ENCODE results near the gene TULP1.

The TULP1 gene

DNA sequence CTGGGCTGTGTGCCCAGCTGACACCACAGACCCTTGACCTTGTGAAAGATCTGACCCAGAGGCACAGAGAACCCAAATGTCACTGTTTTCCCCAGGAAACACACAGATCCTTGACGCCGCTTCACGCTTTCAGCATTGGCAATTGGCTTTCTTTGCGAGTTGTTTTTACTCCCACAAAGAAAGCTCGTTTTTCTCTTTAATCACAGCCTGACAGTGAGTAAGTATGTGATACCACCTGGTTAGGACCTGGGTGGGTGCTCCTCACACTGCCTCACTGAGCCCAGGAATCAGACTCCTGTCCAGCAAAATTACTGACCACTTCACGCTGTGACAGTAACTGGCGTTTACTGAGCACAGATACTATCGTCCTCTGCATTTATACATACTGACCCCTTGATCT lies 31.5 kb downstream of the TULP1 start:
- DNase-seq = no peak

DNA sequence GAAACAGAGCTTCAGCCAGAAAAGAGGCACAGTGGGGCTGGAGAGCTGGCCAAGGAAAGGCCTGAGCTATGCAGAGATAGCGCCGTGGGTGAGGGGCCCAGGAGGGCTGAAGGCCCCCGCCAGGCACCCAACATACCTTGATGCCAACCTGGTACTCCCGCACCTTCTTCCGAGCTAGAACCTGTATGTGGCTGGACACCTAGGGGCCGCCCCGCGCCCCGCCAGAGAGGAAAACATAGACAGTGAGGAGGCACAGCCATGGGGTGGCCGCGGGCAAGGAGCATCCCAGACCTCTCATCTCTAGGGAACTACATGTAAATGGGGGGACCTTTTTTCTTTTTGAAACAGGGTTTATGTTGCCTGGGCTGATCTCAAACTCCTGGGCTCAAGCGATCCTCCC lies 32.5 kb downstream of the TULP1 start:
- DNase-seq = no peak

DNA sequence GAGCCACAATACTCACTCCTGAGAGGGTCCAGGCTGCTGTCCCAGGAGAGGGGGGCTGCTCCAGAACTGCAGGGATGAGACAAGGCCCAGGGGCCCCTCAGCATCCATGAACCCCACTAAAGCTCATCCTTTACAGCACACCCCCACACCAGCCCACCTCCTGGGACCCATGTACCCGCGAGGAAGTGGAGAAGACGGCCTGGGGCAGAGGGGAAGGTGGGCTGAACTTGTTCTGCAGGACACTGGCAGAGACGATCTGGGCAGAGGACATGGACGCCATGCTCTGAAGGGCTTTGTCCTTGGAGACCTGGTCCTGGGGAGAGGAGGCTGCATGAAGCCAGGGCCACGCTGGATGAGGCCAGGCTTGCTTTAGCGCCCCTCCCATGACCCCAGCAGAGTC lies 34.4 kb downstream of the TULP1 start:
- DNase-seq = no peak

DNA sequence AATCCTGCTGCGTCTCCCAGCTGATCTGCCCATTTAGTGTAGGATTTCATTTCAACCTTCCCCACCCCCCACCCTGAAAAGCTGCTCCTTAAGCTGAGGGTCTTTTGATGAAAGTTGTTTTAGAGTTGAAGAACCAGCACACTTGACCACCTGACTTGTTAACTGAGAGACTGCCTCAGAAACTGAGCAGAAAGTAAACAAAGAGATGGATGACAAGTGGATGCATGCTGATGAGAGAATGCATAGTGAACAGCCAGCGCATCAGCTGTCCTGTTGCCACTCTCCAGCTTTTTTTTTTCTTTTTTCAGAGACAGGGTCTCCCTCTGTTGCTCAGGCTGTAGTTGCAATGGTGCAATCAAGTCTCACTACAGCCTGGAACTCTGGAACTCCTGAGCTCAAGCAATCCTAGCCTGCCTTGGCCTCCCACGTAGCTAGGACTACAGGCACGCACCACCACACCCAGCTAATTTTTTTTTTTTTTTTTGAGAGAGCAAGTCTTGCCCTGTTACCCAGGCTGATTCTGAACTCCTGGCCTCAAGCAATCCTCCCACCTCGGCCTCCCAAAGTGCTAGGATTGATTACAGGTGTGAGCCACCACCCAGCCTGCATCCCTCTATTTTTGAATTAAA lies 35.0 kb downstream of the TULP1 start:
- DNase-seq = no peak

- DNase-seq = no peak
Observed at GRCh38 chr6:35477028-35477427, 35.7 kb downstream of the TULP1 start.

GRCh38 chr6:35476004-35476403 lies 36.7 kb downstream of the TULP1 start:
- no peak for DNase-seq

DNA sequence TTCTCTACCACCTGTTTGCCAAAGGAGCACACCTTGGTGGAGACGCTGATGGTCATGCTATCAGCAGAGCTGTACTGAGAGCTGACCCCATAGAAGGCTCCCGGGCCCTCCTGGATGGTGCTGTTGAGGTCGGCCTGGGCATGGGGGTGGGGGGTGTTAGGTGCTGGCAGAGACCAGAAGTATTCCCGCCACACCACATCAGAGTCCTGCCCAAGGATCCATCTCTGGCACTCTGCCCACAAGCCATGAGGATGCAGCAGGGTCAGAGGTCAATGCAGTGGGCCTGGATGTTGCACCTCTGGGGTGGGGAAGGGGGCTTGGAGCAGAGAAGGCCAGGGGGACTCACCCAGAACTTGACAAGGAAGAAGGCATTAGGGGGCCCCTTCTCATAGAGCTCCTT lies 37.1 kb downstream of the TULP1 start:
- no peak for DNase-seq

GRCh38 chr6:35474942-35475570 lies 37.6 kb downstream of the TULP1 start:
- no peak for DNase-seq

- no peak for DNase-seq
Observed at GRCh38 chr6:35474131-35474941, 38.4 kb downstream of the TULP1 start.

- DNase-seq = no peak
Observed at GRCh38 chr6:35473850-35474130, 38.9 kb downstream of the TULP1 start.

DNA sequence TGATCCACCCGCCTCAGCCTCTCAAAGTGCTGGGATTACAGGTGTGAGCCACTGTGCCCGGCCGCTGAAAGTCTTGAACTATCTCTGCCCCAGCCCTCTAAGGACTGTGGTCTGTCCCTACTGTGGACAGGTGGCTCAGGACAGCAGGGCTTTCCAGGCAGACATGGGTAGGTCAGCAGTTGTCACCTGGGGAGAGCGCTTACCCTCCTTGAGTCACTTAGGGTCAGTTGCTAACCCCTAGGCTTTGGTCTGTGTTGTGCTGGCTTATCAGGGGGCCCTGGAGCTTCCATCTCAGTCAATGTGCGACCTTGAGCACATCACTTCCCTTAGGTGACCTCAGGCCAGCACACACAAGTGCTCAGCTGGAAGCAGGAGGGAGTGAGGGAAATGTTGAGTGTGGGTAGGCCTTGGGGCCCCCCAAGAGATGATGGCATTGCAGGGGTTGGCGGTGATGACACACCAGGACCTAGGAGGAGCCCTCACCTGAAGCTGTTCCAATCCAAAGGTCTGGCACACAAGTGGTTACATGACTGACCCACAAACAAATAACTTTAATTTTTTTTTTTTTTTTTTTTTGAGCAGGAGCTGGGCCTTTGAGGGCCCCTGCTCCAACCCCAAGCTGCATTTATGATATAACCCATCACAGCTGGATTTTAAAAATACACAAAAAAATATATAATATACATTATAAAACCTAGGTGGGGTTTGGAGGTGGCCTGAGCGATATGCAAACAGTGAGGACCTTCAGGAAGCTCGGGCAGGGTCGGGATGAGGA lies 39.4 kb downstream of the TULP1 start:
- no peak for DNase-seq

GRCh38 chr6:35471836-35472345 lies 40.8 kb downstream of the TULP1 start:
- no peak for DNase-seq

DNA sequence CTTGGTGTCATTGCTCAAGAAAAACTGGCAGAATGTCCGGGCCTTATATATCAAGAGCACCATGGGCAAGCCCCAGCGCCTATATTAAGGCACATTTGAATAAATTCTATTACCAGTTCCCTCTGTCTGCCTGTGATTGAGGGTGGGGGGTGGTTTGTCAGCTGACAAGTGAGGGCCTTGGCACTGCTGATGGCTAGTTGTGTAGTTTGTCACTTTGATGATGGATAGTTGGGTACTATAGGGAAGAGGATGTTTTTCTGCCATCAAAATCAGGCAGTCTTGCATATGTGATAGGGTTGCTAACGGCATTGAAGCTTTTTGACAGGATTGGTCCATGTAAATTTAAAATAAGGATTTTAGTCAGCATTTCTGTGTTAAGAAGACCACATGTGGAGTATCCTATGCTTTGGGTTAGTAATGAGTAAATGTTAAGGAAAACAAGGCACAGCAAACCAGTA lies 42.0 kb downstream of the TULP1 start:
- DNase-seq = no peak

GRCh38 chr6:35469751-35470662 lies 42.7 kb downstream of the TULP1 start:
- peak in 1 of 2 experiments; percentile 28 for DNase-seq

- DNase-seq = no peak
Observed at GRCh38 chr6:35468980-35469750, 43.5 kb downstream of the TULP1 start.

GRCh38 chr6:35468181-35468979 lies 44.3 kb downstream of the TULP1 start, which contains the start of gene RPL10A:
Gene RPL10A (plus strand): TSS chr6:35468401. CDS start chr6:35468435, 34 bp downstream.
- peak; percentile 84 to 94 for DNase-seq

- DNase-seq = no peak
Observed at GRCh38 chr6:35465646-35466045, 47.0 kb downstream of the TULP1 start.

GRCh38 chr6:35463292-35463691 lies 49.4 kb downstream of the TULP1 start:
- DNase-seq = no peak

DNA sequence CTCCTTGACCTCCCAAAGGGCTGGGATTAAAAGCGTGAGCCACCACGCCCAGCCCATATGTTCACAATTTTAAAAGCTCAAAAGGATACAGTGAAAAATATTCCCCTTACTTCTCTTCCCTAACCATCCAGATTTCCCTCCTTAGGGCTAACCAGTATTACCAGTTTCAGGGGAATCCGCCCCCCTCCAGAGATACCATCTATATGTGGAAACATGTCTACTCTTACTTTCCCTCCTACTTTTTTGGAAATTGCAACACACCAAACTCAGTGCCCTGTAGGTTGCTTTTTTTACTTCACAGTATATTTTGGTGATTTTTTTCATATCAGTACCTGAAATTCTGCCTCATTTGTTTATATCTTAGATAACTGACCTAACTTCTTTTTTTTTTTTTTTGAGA lies 51.4 kb downstream of the TULP1 start:
- DNase-seq = no peak

- no peak for DNase-seq
Observed at GRCh38 chr6:35457907-35458306, 54.8 kb downstream of the TULP1 start.

Data from SW 1271 (cell line).